DOHH2 (cell line): ENCODE measurements around the gene DGKB.

ENCODE experiments used
- H3F3A ChIP-seq: fragments of 200-600 bp; sonication (generic), shearing (Covaris generic); 2 replicates; pipeline ENCODE4 v1.6.0; 2016; ENCODE audit warnings: antibody characterized with exemption, mild to moderate bottlenecking; ENCODE audit not compliant: control insufficient read depth, insufficient read depth
- H3K27ac ChIP-seq: fragments of 200-600 bp; sonication (generic); 2 replicates; pipeline ENCODE4 v1.5.1; 2014; ENCODE audit warnings: low read depth, mild to moderate bottlenecking, low read length, moderate library complexity
- H3K27me3 ChIP-seq: fragments of 200-600 bp; sonication (generic); 2 replicates; pipeline ENCODE4 v1.6.1; 2014; ENCODE audit warnings: mild to moderate bottlenecking, low read length, mixed read lengths; ENCODE audit not compliant: control insufficient read depth
- H3K36me3 ChIP-seq: fragments of 200-600 bp; sonication (generic); 2 replicates; pipeline ENCODE4 v1.6.1; 2014; ENCODE audit warnings: mild to moderate bottlenecking, low read length, moderate library complexity, mixed read lengths; ENCODE audit not compliant: control insufficient read depth
- H3K4me1 ChIP-seq: fragments of 200-600 bp; sonication (generic); 2 replicates; pipeline ENCODE4 v1.6.1; 2014; ENCODE audit warnings: mild to moderate bottlenecking, low read length, mixed read lengths; ENCODE audit not compliant: control insufficient read depth
- H3K4me2 ChIP-seq: fragments of 200-600 bp; sonication (generic); 2 replicates; pipeline ENCODE4 v1.6.0; 2014; ENCODE audit warnings: mild to moderate bottlenecking, low read length, moderate library complexity
- H3K4me3 ChIP-seq: fragments of 200-600 bp; sonication (generic); 2 replicates; pipeline ENCODE4 v1.5.1; 2014; ENCODE audit warnings: mild to moderate bottlenecking, low read length, mixed read lengths
- H3K79me2 ChIP-seq: fragments of 200-600 bp; sonication (generic); 2 replicates; pipeline ENCODE4 v1.6.1; 2014; ENCODE audit warnings: mild to moderate bottlenecking, low read length, mixed read lengths; ENCODE audit not compliant: control insufficient read depth
- H3K9me2 ChIP-seq: fragments of 200-600 bp; sonication (generic); replicated peaks from 2 replicates; pipeline ENCODE4 v1.6.1; 2014; ENCODE audit warnings: mild to moderate bottlenecking, low read length, mixed read lengths; ENCODE audit not compliant: control insufficient read depth
- H3K9me3 ChIP-seq: fragments of 200-600 bp; sonication (generic); 2 replicates; pipeline ENCODE4 v1.6.1; 2014; ENCODE audit warnings: antibody characterized with exemption, low read length, mixed read lengths; ENCODE audit not compliant: control insufficient read depth, insufficient read depth
- H4K20me1 ChIP-seq: fragments of 200-600 bp; sonication (generic); 2 replicates; pipeline ENCODE4 v1.6.0; 2014; ENCODE audit warnings: low read depth, mild to moderate bottlenecking, antibody characterized with exemption, low read length, moderate library complexity; ENCODE audit not compliant: control insufficient read depth, insufficient read depth
- EZH2phosphoT487 ChIP-seq: fragments of 200-600 bp; sonication (generic); IDR thresholded peaks from 2 replicates; pipeline ENCODE4 v1.6.1; 2017; ENCODE audit warnings: borderline replicate concordance, mild to moderate bottlenecking, antibody characterized with exemption, low read length, moderate library complexity, mixed read lengths
- TF ChIP-seq, protein P1 (sequence below): fragments of 200-600 bp; sonication (generic); IDR thresholded peaks from one replicate; pipeline ENCODE4 v1.5.1; 2014; ENCODE audit warnings: antibody characterized with exemption, mild to moderate bottlenecking, low read depth, low read length; ENCODE audit not compliant: poor library complexity, severe bottlenecking

The DGKB gene

DNA sequence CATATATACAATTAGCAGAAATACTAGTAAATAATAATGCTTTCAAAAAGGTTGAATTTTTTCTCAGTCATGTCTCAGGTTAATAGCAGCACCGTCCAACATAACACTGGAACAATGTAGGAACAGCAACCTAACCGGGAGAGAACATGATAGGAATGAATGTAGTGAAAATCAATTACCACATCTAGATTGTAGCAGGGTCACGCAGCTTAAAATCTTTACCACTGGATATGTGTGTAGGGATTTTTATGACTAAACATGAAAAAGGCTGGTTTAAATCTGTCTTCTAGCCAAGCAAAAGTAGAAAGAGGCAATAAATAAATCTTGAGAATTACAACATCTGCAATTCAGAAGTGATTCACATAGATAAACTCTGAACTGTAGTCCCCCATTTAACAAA lies 326.0 kb downstream of the DGKB start:
- Histone ChIP-seq H4K20me1 (no peaks in the 10 kb centered on the region), H3K9me2 (no peaks in the 10 kb centered on the region), H3K4me1 (no peaks in the 10 kb centered on the region), H3F3A (no peaks in the 10 kb centered on the region), H3K27me3 (no peaks in the 10 kb centered on the region), H3K27ac (no peak overlapping the region), H3K4me2 (no peak overlapping the region), H3K79me2 (no peaks in the 10 kb centered on the region), H3K9me3 (no peaks in the 10 kb centered on the region), H3K36me3 (no peaks in the 10 kb centered on the region), H3K4me3 (no peak overlapping the region)
- TF ChIP-seq EZH2phosphoT487 = no peak
- TF ChIP-seq, protein P1, sequence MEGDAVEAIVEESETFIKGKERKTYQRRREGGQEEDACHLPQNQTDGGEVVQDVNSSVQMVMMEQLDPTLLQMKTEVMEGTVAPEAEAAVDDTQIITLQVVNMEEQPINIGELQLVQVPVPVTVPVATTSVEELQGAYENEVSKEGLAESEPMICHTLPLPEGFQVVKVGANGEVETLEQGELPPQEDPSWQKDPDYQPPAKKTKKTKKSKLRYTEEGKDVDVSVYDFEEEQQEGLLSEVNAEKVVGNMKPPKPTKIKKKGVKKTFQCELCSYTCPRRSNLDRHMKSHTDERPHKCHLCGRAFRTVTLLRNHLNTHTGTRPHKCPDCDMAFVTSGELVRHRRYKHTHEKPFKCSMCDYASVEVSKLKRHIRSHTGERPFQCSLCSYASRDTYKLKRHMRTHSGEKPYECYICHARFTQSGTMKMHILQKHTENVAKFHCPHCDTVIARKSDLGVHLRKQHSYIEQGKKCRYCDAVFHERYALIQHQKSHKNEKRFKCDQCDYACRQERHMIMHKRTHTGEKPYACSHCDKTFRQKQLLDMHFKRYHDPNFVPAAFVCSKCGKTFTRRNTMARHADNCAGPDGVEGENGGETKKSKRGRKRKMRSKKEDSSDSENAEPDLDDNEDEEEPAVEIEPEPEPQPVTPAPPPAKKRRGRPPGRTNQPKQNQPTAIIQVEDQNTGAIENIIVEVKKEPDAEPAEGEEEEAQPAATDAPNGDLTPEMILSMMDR = no peak

DNA sequence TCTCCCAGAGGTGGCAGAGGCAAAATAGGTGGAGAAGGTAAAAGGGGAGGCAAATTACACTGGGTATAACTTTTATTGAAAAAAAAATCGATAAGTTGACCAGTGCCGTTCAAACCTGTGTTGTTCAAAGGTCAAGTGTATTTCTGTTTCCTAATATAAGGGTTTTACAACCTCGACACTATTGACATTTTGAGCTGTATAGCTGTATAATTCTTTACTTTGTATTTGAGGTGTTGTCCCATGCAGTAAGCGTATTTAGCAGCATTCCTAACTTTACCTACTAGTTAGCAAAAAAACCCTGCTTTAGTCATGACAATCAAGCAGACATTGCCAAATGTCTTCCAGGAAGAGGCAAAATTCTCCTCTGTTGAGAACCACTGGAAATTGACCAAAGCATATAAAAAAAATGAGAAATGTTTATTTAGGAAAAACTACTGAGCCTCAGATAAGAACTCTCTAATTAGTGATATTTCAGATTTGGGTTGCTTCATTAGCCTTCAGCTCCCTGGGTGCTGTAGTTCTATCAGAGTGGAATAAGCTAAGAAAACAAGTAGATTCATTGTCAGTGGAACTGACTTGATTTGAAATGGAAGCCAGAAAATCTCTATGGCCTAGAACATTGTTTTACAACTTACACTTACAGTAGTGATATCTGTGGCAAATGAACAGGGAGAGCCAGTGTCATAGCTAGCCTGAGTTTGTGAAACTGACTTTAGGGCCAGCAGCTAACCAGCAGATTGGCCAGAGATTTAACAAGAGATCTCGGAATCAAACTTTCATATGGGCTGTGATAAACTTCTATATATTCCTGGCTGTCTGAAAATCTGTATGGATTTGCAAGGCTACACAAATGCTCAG lies 331.6 kb downstream of the DGKB start:
- TF ChIP-seq, protein P1 = no peak
- no peak for TF ChIP-seq EZH2phosphoT487
- Histone ChIP-seq H3F3A (no peaks in the 10 kb centered on the region), H3K4me2 (no peak overlapping the region), H4K20me1 (no peaks in the 10 kb centered on the region), H3K27ac (no peak overlapping the region), H3K36me3 (no peaks in the 10 kb centered on the region), H3K4me1 (no peaks in the 10 kb centered on the region), H3K79me2 (no peaks in the 10 kb centered on the region), H3K27me3 (no peaks in the 10 kb centered on the region), H3K4me3 (no peak overlapping the region), H3K9me3 (no peaks in the 10 kb centered on the region), H3K9me2 (no peaks in the 10 kb centered on the region)

DNA sequence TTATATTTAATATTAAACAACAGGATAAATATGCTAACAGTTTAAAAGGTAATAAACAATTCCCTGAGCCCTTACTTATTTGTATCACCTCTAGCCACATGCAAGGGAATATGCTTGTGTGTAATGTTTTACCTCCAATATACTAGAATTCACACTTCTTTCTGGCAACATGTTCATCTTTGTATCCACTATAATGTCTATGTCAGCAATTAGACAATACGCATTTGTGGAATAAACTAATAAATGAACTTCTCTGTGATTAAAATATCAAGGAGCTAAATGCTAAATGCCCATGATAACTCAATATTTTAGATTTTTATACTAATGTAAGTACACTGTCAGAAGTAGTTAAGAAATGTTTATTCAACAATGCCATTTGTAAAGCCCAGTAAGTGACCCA lies 350.5 kb downstream of the DGKB start:
- Histone ChIP-seq H3K36me3 (no peaks in the 10 kb centered on the region), H3K4me1 (no peaks in the 10 kb centered on the region), H3K9me2 (no peaks in the 10 kb centered on the region), H3K4me2 (no peak overlapping the region), H3K4me3 (no peak overlapping the region), H3K9me3 (no peaks in the 10 kb centered on the region), H3K27ac (no peak overlapping the region), H3K27me3 (no peaks in the 10 kb centered on the region), H3K79me2 (no peaks in the 10 kb centered on the region), H3F3A (no peaks in the 10 kb centered on the region), H4K20me1 (no peaks in the 10 kb centered on the region)
- TF ChIP-seq EZH2phosphoT487 = no peak
- TF ChIP-seq, protein P1 = no peak
